Panc1 (cell line): ENCODE measurements around the gene MSI2. TPM values are rescaled to one million over a fixed set of nuclear protein-coding genes. Genes with fewer than 3 reads are reported as not detected.

Experiments used
- ATAC-seq: fragments of 200-7000 bp; cut with Tn5 transposase; 2 replicates; pipeline ENCODE4 v1.9.1; 2020; ENCODE audit warnings: mild to moderate bottlenecking, moderate library complexity
- BruUV-seq: library from RNA; stranded (reverse); fragments of 400-500 nt; replicated peaks from 2 replicates; lab custom pipeline; 2021; lab: Mats Ljungman, UMichigan
- CTCF ChIA-PET: fragments of 300-600 bp; sonication (Branson Sonifier 250); formaldehyde crosslinking; loops from one replicate; lab custom pipeline; 2022; ENCODE audit warnings: antibody characterized with exemption; lab: Charles Lee
- POLR2A ChIA-PET: fragments of 300-600 bp; sonication (Branson Sonifier 250); formaldehyde crosslinking; loops from one replicate; lab custom pipeline; 2022; ENCODE audit warnings: antibody characterized with exemption; lab: Charles Lee
- DNase-seq: peaks from one replicate; pipeline ENCODE4 v3.0.0-alpha.2; 2010; ENCODE audit warnings: low read depth, low spot score
- H3K27ac ChIP-seq: 2 replicates; pipeline ENCODE4 v1.5.1; 2011; ENCODE audit warnings: mild to moderate bottlenecking, low read length, inconsistent platforms
- H3K27me3 ChIP-seq: fragments of 200-500 bp; sonication (Bioruptor generic); 2 replicates; pipeline ENCODE4 v1.6.0; 2014; ENCODE audit warnings: low read length, inconsistent platforms; ENCODE audit not compliant: control insufficient read depth, insufficient read depth
- H3K36me3 ChIP-seq: fragments of 200-500 bp; sonication (Bioruptor generic); 2 replicates; pipeline ENCODE4 v1.5.1; 2014; ENCODE audit warnings: inconsistent platforms, mild to moderate bottlenecking, low read length, moderate library complexity; ENCODE audit not compliant: control insufficient read depth, insufficient read depth
- H3K4me1 ChIP-seq: 2 replicates; pipeline ENCODE4 v1.5.1; 2011; ENCODE audit warnings: inconsistent platforms, mild to moderate bottlenecking, low read length, moderate library complexity; ENCODE audit not compliant: control insufficient read depth, insufficient read depth
- H3K4me3 ChIP-seq, 2 experiments: 2 replicates each; pipeline ENCODE4 v1.5.1; 2011 to 2012; ENCODE audit warnings: low read depth in 2 of 2, low read length in 2 of 2, mild to moderate bottlenecking in 2 of 2, inconsistent platforms in 1 of 2, moderate library complexity in 1 of 2
- H3K9me3 ChIP-seq: fragments of 200-500 bp; sonication (Bioruptor generic); 2 replicates; pipeline ENCODE4 v1.5.1; 2014; ENCODE audit warnings: low read depth, mild to moderate bottlenecking, inconsistent platforms, low read length, moderate library complexity; ENCODE audit not compliant: control insufficient read depth, insufficient read depth
- POLR2AphosphoS5 ChIP-seq: IDR thresholded peaks from 2 replicates; pipeline ENCODE4 v1.6.1; 2012; ENCODE audit warnings: mild to moderate bottlenecking, low read depth, low read length, moderate library complexity
- SIN3A ChIP-seq: IDR thresholded peaks from 2 replicates; pipeline ENCODE4 v1.6.1; 2012; ENCODE audit warnings: low read depth, mild to moderate bottlenecking, low read length, moderate library complexity, borderline replicate concordance; ENCODE audit not compliant: insufficient read depth
- TCF7L2 ChIP-seq: IDR thresholded peaks from 2 replicates; pipeline ENCODE4 v1.6.1; 2011; ENCODE audit warnings: mild to moderate bottlenecking, low read depth, low read length, inconsistent platforms
- in situ Hi-C: cut with HindIII; loops from 2 replicates; pipeline ENCODE4 v1.10.0; 2016; ENCODE audit warnings: low sequenced_read_pairs, low pct_unique_long_range_greater_than_20kb
- intact Hi-C: fragments of 100-400 bp; cut with micrococcal nuclease; formaldehyde crosslinking; loops from one replicate; pipeline ENCODE4 v1.10.0; 2022; ENCODE audit not compliant: unreplicated experiment
- total RNA-seq: library from RNA; stranded (reverse); gene quantifications from one replicate; pipeline ENCODE4 v1.2.1, GENCODE V29; 2021; ENCODE audit not compliant: unreplicated experiment
- TF ChIP-seq, protein P1 (sequence below), 2 experiments: IDR thresholded peaks; 2 replicates each; pipeline ENCODE4 v1.6.1; 2011 to 2012; ENCODE audit warnings: low read depth in 2 of 2, control low read depth in 1 of 2, low read length in 1 of 2, mild to moderate bottlenecking in 1 of 2, moderate library complexity in 1 of 2; ENCODE audit not compliant: insufficient read depth in 1 of 2
- TF ChIP-seq, protein P2 (sequence below): fragments of 450-650 bp; IDR thresholded peaks from 2 replicates; pipeline ENCODE4 v1.5.1; 2017; ENCODE audit warnings: mild to moderate bottlenecking

Gene MSI2
- total RNA-seq, 1 experiment from 2014 or later: 38.5 TPM

GRCh38 chr17:57567251-57567650 is 310.9 kb downstream of the MSI2 start:
- H3K27me3 ChIP-seq: no peaks in the 10 kb centered on the region
- intact Hi-C loops: no loop called here
- H3K4me1 ChIP-seq: no peaks in the 10 kb centered on the region
- CTCF ChIA-PET: no interaction called here
- H3K27ac ChIP-seq: no peak overlapping the region
- no peak for ATAC-seq
- H3K4me3 ChIP-seq: no peak overlapping the region
- DNase-seq: no peak
- POLR2A ChIA-PET: no interaction called here
- in situ Hi-C loops: no loop called here
- BruUV-seq: no TSS peak
- no peaks in the 10 kb centered on the region for H3K9me3 ChIP-seq
- TF ChIP-seq SIN3A (no peak), TCF7L2 (no peak), POLR2AphosphoS5 (no peak)
- TF ChIP-seq, protein P1, sequence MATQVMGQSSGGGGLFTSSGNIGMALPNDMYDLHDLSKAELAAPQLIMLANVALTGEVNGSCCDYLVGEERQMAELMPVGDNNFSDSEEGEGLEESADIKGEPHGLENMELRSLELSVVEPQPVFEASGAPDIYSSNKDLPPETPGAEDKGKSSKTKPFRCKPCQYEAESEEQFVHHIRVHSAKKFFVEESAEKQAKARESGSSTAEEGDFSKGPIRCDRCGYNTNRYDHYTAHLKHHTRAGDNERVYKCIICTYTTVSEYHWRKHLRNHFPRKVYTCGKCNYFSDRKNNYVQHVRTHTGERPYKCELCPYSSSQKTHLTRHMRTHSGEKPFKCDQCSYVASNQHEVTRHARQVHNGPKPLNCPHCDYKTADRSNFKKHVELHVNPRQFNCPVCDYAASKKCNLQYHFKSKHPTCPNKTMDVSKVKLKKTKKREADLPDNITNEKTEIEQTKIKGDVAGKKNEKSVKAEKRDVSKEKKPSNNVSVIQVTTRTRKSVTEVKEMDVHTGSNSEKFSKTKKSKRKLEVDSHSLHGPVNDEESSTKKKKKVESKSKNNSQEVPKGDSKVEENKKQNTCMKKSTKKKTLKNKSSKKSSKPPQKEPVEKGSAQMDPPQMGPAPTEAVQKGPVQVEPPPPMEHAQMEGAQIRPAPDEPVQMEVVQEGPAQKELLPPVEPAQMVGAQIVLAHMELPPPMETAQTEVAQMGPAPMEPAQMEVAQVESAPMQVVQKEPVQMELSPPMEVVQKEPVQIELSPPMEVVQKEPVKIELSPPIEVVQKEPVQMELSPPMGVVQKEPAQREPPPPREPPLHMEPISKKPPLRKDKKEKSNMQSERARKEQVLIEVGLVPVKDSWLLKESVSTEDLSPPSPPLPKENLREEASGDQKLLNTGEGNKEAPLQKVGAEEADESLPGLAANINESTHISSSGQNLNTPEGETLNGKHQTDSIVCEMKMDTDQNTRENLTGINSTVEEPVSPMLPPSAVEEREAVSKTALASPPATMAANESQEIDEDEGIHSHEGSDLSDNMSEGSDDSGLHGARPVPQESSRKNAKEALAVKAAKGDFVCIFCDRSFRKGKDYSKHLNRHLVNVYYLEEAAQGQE (IDR thresholded peaks at IDR 0.05; ENCODE audit: insufficient read depth in 1 of 2, low read depth in 2 of 2, low read length in 1 of 2): no peak
- TF ChIP-seq, protein P2, sequence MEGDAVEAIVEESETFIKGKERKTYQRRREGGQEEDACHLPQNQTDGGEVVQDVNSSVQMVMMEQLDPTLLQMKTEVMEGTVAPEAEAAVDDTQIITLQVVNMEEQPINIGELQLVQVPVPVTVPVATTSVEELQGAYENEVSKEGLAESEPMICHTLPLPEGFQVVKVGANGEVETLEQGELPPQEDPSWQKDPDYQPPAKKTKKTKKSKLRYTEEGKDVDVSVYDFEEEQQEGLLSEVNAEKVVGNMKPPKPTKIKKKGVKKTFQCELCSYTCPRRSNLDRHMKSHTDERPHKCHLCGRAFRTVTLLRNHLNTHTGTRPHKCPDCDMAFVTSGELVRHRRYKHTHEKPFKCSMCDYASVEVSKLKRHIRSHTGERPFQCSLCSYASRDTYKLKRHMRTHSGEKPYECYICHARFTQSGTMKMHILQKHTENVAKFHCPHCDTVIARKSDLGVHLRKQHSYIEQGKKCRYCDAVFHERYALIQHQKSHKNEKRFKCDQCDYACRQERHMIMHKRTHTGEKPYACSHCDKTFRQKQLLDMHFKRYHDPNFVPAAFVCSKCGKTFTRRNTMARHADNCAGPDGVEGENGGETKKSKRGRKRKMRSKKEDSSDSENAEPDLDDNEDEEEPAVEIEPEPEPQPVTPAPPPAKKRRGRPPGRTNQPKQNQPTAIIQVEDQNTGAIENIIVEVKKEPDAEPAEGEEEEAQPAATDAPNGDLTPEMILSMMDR: no peak
- no peaks in the 10 kb centered on the region for H3K36me3 ChIP-seq

GRCh38 chr17:57568340-57568739 is 312.0 kb downstream of the MSI2 start:
- H3K27ac ChIP-seq: no peak overlapping the region
- DNase-seq: no peak
- intact Hi-C loops (no loop called here), in situ Hi-C loops (no loop called here)
- ChIA-PET CTCF (interaction anchor here (0.6 kb wide), 1 partner anchor 15 kb away, joined by 7 read pairs; no protein-coding TSS in a partner anchor), POLR2A (no interaction called here)
- no peaks in the 10 kb centered on the region for H3K4me1 ChIP-seq
- no TSS peak for BruUV-seq
- TF ChIP-seq, protein P2: no peak
- no peak for TF ChIP-seq POLR2AphosphoS5
- no peak for TF ChIP-seq TCF7L2
- TF ChIP-seq, protein P1 (IDR thresholded peaks at IDR 0.05; ENCODE audit: insufficient read depth in 1 of 2, low read depth in 2 of 2, low read length in 1 of 2): no peak
- TF ChIP-seq SIN3A: no peak
- H3K36me3 ChIP-seq: no peaks in the 10 kb centered on the region
- ATAC-seq: no peak
- no peaks in the 10 kb centered on the region for H3K9me3 ChIP-seq
- no peak overlapping the region for H3K4me3 ChIP-seq
- no peaks in the 10 kb centered on the region for H3K27me3 ChIP-seq
